H9 (cell line): Measurements from ENCODE around the gene MT3. TPM values are rescaled to one million over a fixed set of nuclear protein-coding genes. Genes with fewer than 3 reads are reported as not detected.

Experiments
- DNase-seq: peaks from one replicate; pipeline ENCODE4 v3.0.0-alpha.2; 2017
- H2AFZ ChIP-seq: one replicate; pipeline ENCODE4 v1.6.1; 2013; ENCODE audit warnings: mild to moderate bottlenecking, low read length, control low read depth, moderate library complexity
- H2AK5ac ChIP-seq: 2 replicates; pipeline ENCODE4 v1.6.1; 2013; ENCODE audit warnings: low read length, control low read depth, mixed read lengths; ENCODE audit not compliant: insufficient read length
- H2BK120ac ChIP-seq: one replicate; pipeline ENCODE4 v1.6.1; 2013; ENCODE audit warnings: low read depth, mild to moderate bottlenecking, low read length, control low read depth, inconsistent platforms; ENCODE audit not compliant: poor library complexity, severe bottlenecking
- H2BK12ac ChIP-seq: 2 replicates; pipeline ENCODE4 v1.6.1; 2013; ENCODE audit warnings: low read length, control low read depth, mixed read lengths, low read depth; ENCODE audit not compliant: insufficient read length
- H2BK15ac ChIP-seq: 2 replicates; pipeline ENCODE4 v1.6.1; 2013; ENCODE audit warnings: low read depth, low read length, control low read depth
- H2BK20ac ChIP-seq: one replicate; pipeline ENCODE4 v1.6.1; 2013; ENCODE audit warnings: low read depth, mild to moderate bottlenecking, low read length, control low read depth, inconsistent platforms; ENCODE audit not compliant: poor library complexity, severe bottlenecking
- H2BK5ac ChIP-seq: 2 replicates; pipeline ENCODE4 v1.6.1; 2013; ENCODE audit warnings: low read length, control low read depth, mixed read lengths; ENCODE audit not compliant: insufficient read length
- H3K14ac ChIP-seq: 2 replicates; pipeline ENCODE4 v1.6.1; 2013; ENCODE audit warnings: low read length, control low read depth; ENCODE audit not compliant: insufficient read depth
- H3K18ac ChIP-seq: 2 replicates; pipeline ENCODE4 v1.6.1; 2013; ENCODE audit warnings: low read depth, mild to moderate bottlenecking, mixed read lengths, low read length, control low read depth; ENCODE audit not compliant: insufficient read length
- H3K23ac ChIP-seq: 2 replicates; pipeline ENCODE4 v1.6.1; 2013; ENCODE audit warnings: low read length, control low read depth, mixed read lengths, low read depth; ENCODE audit not compliant: insufficient read length
- H3K23me2 ChIP-seq: 2 replicates; pipeline ENCODE4 v1.6.1; 2013; ENCODE audit warnings: low read depth, mild to moderate bottlenecking, mixed read lengths, low read length, control low read depth; ENCODE audit not compliant: insufficient read length, poor library complexity, severe bottlenecking
- H3K27ac ChIP-seq: 2 replicates; pipeline ENCODE4 v1.5.1; 2013; ENCODE audit warnings: low read length, control low read depth, mixed read lengths, low read depth; ENCODE audit not compliant: insufficient read length
- H3K27me3 ChIP-seq: 2 replicates; pipeline ENCODE4 v1.6.1; 2013; ENCODE audit warnings: low read length, control low read depth, inconsistent platforms; ENCODE audit not compliant: insufficient read depth
- H3K4ac ChIP-seq: 2 replicates; pipeline ENCODE4 v1.6.1; 2013; ENCODE audit warnings: low read depth, mild to moderate bottlenecking, control low read depth, inconsistent platforms, low read length, moderate library complexity
- H3K4me1 ChIP-seq: 2 replicates; pipeline ENCODE4 v1.6.1; 2013; ENCODE audit warnings: low read length, control low read depth, inconsistent platforms; ENCODE audit not compliant: insufficient read depth
- H3K4me2 ChIP-seq: 2 replicates; pipeline ENCODE4 v1.6.1; 2013; ENCODE audit warnings: low read length, control low read depth, mixed read lengths; ENCODE audit not compliant: insufficient read length, insufficient read depth
- H3K56ac ChIP-seq: 2 replicates; pipeline ENCODE4 v1.6.1; 2013; ENCODE audit warnings: low read depth, mild to moderate bottlenecking, mixed read lengths, low read length, control low read depth; ENCODE audit not compliant: insufficient read length
- H3K79me1 ChIP-seq: 2 replicates; pipeline ENCODE4 v1.6.1; 2013; ENCODE audit warnings: low read depth, mild to moderate bottlenecking, moderate library complexity, low read length, control low read depth, inconsistent platforms; ENCODE audit not compliant: insufficient read depth, poor library complexity, severe bottlenecking
- H3K79me2 ChIP-seq: 2 replicates; pipeline ENCODE4 v1.6.1; 2013; ENCODE audit warnings: low read length, control low read depth, inconsistent platforms; ENCODE audit not compliant: insufficient read depth
- H3K9ac ChIP-seq: 2 replicates; pipeline ENCODE4 v1.6.1; 2013; ENCODE audit warnings: low read length, control low read depth, mixed read lengths; ENCODE audit not compliant: insufficient read length; ENCODE audit errors: extremely low read depth
- H3K9me3 ChIP-seq: one replicate; pipeline ENCODE4 v1.6.1; 2013; ENCODE audit warnings: low read depth, low read length, inconsistent platforms; ENCODE audit not compliant: control insufficient read depth
- H3T11ph ChIP-seq: one replicate; pipeline ENCODE4 v1.6.1; 2013; ENCODE audit warnings: mild to moderate bottlenecking, low read length, control low read depth, inconsistent platforms
- H4K20me1 ChIP-seq: one replicate; pipeline ENCODE4 v1.6.1; 2013; ENCODE audit not compliant: control insufficient read depth, insufficient read length, insufficient read depth
- H4K5ac ChIP-seq: 2 replicates; pipeline ENCODE4 v1.6.1; 2013; ENCODE audit warnings: low read depth, mild to moderate bottlenecking, mixed read lengths, low read length, control low read depth; ENCODE audit not compliant: insufficient read length
- H4K8ac ChIP-seq: replicated peaks from 2 replicates; pipeline ENCODE4 v1.6.1; 2013; ENCODE audit warnings: low read length, control low read depth, mixed read lengths, low read depth; ENCODE audit not compliant: insufficient read length
- H4K91ac ChIP-seq: 2 replicates; pipeline ENCODE4 v1.6.1; 2013; ENCODE audit warnings: low read depth, mild to moderate bottlenecking, moderate library complexity, mixed read lengths, low read length, control low read depth; ENCODE audit not compliant: insufficient read length
- H3K27ac Mint-ChIP-seq, 3 experiments: 2 replicates in 2 of 3; 3 replicates in 1 of 3; pipeline ENCODE4 v1.8.0; 2020 to 2021; ENCODE audit warnings: mixed read lengths in 3 of 3, mild to moderate bottlenecking in 1 of 3, moderate library complexity in 1 of 3
- H3K27me3 Mint-ChIP-seq: 2 replicates; pipeline ENCODE4 v1.8.0; 2021; ENCODE audit warnings: low read depth, mild to moderate bottlenecking, moderate library complexity, mixed read lengths
- H3K36me3 Mint-ChIP-seq, 3 experiments: 2 replicates in 2 of 3; 3 replicates in 1 of 3; pipeline ENCODE4 v1.8.0; 2020 to 2021; ENCODE audit warnings: low read depth in 3 of 3, mixed read lengths in 3 of 3; ENCODE audit not compliant: insufficient read depth in 1 of 3
- H3K4me1 Mint-ChIP-seq, 2 experiments: 2 replicates each; pipeline ENCODE4 v1.8.0; 2020; ENCODE audit warnings: mixed read lengths in 2 of 2
- H3K4me3 Mint-ChIP-seq, 2 experiments: 2 replicates in 1 of 2; 3 replicates in 1 of 2; pipeline ENCODE4 v1.8.0; 2020 to 2021; ENCODE audit warnings: mild to moderate bottlenecking in 2 of 2, mixed read lengths in 2 of 2, moderate library complexity in 1 of 2
- H3K9me3 Mint-ChIP-seq, 2 experiments: 2 replicates in 1 of 2; 3 replicates in 1 of 2; pipeline ENCODE4 v1.8.0; 2020; ENCODE audit warnings: mild to moderate bottlenecking in 2 of 2, mixed read lengths in 2 of 2, moderate library complexity in 1 of 2
- total RNA-seq: library from RNA; stranded (reverse); gene quantifications from 2 replicates; pipeline ENCODE4 v1.2.1, GENCODE V29; 2021
- TF ChIP-seq, protein P1 (sequence below): fragments of 200-600 bp; sonication (generic); conservative IDR thresholded peaks from 3 replicates; pipeline ENCODE4 v1.8.0; 2021; ENCODE audit warnings: antibody characterized with exemption, mild to moderate bottlenecking

Gene MT3
- total RNA-seq, 1 experiment from 2014 or later, result not detected

GRCh38 chr16:56549161-56549560 is 40.2 kb upstream of the MT3 start:
- Mint-ChIP-seq H3K27ac (no peak overlapping the region), H3K4me3 (no peak overlapping the region), H3K4me1 (peaks cover 30 to 34% of the 10 kb centered on the region in 2 experiments), H3K9me3 (no peaks in the 10 kb centered on the region; a peak in 1 of 5 replicates), H3K27me3 (peaks cover 13% of the 10 kb centered on the region), H3K36me3 (no peaks in the 10 kb centered on the region; a peak in 1 of 7 replicates)
- TF ChIP-seq, protein P1, sequence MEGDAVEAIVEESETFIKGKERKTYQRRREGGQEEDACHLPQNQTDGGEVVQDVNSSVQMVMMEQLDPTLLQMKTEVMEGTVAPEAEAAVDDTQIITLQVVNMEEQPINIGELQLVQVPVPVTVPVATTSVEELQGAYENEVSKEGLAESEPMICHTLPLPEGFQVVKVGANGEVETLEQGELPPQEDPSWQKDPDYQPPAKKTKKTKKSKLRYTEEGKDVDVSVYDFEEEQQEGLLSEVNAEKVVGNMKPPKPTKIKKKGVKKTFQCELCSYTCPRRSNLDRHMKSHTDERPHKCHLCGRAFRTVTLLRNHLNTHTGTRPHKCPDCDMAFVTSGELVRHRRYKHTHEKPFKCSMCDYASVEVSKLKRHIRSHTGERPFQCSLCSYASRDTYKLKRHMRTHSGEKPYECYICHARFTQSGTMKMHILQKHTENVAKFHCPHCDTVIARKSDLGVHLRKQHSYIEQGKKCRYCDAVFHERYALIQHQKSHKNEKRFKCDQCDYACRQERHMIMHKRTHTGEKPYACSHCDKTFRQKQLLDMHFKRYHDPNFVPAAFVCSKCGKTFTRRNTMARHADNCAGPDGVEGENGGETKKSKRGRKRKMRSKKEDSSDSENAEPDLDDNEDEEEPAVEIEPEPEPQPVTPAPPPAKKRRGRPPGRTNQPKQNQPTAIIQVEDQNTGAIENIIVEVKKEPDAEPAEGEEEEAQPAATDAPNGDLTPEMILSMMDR, result no peak
- Histone ChIP-seq H2BK5ac (no peak overlapping the region), H4K91ac (no peak overlapping the region), H3K9ac (no peak overlapping the region), H3K4me1 (peaks cover 4% of the 10 kb centered on the region; the same call in 1 of the 2 replicates), H3K27ac (no peak overlapping the region), H2BK12ac (no peak overlapping the region), H2BK15ac (no peak overlapping the region), H3K79me1 (no peaks in the 10 kb centered on the region), H3K56ac (no peak overlapping the region), H4K20me1 (no peaks in the 10 kb centered on the region), H2BK120ac (no peak overlapping the region), H3K18ac (no peak overlapping the region), H3K9me3 (no peaks in the 10 kb centered on the region), H3K4ac (no peak overlapping the region), H3K79me2 (no peaks in the 10 kb centered on the region), H2AFZ (no peak overlapping the region), H3K23me2 (no peaks in the 10 kb centered on the region), H2AK5ac (no peak overlapping the region), H2BK20ac (no peak overlapping the region), H3K14ac (no peak overlapping the region), H3K23ac (no peak overlapping the region), H4K8ac (no peak overlapping the region), H3T11ph (no peak overlapping the region), H3K27me3 (no peaks in the 10 kb centered on the region), H4K5ac (no peak overlapping the region), H3K4me2 (no peak overlapping the region)
- no peak for DNase-seq
